Suprapubic skin (tissue), 4 donors: Measurements from ENCODE around the gene S100A5. TPM values are rescaled to one million over a fixed set of nuclear protein-coding genes. Genes with fewer than 3 reads are reported as not detected.
"Not testable (repeated sequence)": the region's sequence is repeated elsewhere in the genome, so short reads cannot be mapped to it uniquely, and the experiment has no call there.

Experiments used
- DNase-seq, 2 donors: peaks; one replicate each; pipeline ENCODE4 v3.0.0-alpha.2; 2019; ENCODE audit warnings: low spot score in 2 of 2
- H3K27ac ChIP-seq: fragments of 200-600 bp; sonication (generic); one replicate; pipeline ENCODE4 v1.5.1; 2019
- H3K27me3 ChIP-seq: fragments of 200-600 bp; sonication (generic); one replicate; pipeline ENCODE4 v1.5.1; 2019
- H3K36me3 ChIP-seq: fragments of 200-600 bp; sonication (generic); one replicate; pipeline ENCODE4 v1.5.1; 2019
- H3K4me1 ChIP-seq: fragments of 200-600 bp; sonication (generic); one replicate; pipeline ENCODE4 v1.5.1; 2019
- H3K4me3 ChIP-seq: fragments of 200-600 bp; sonication (generic); one replicate; pipeline ENCODE4 v1.5.1; 2019; ENCODE audit warnings: mild to moderate bottlenecking
- H3K9me3 ChIP-seq: fragments of 200-600 bp; sonication (generic); one replicate; pipeline ENCODE4 v1.5.1; 2019
- EP300 ChIP-seq: sonication (generic); formaldehyde crosslinking; IDR thresholded peaks from one replicate; pipeline ENCODE4 v1.6.1; 2017; ENCODE audit warnings: antibody characterized with exemption
- POLR2A ChIP-seq, 2 donors: fragments of 450-650 bp; IDR thresholded peaks; one replicate each; pipeline ENCODE4 v1.6.1; 2017; ENCODE audit warnings: antibody characterized with exemption in 2 of 2, mild to moderate bottlenecking in 2 of 2, moderate library complexity in 2 of 2
- POLR2AphosphoS5 ChIP-seq, 3 donors: sonication (generic); formaldehyde crosslinking; IDR thresholded peaks; one replicate each; pipeline ENCODE4 v1.6.1; 2017; ENCODE audit warnings: antibody characterized with exemption in 3 of 3
- WGBS: methylation state at CpG from one replicate; pipeline ENCODE4 v1.1.5; 2018; 5-methylcytosine and 5-hydroxymethylcytosine counted together
- total RNA-seq, 4 donors: library from RNA; depleted of rRNA; stranded (reverse); fragments of >200 nt; gene quantifications; one replicate each; pipeline ENCODE4 v1.1.0, GENCODE V29; 2016
- TF ChIP-seq, protein P1 (sequence below), 2 donors: fragments of 200-600 bp in 1 of 2; fragments of 450-650 bp in 1 of 2; sonication (generic) in 1 of 2; IDR thresholded peaks; one replicate each; pipeline ENCODE4 v1.5.1; 2016 to 2019; ENCODE audit warnings: antibody characterized with exemption in 2 of 2, mild to moderate bottlenecking in 1 of 2, moderate library complexity in 1 of 2

S100A5 gene
- total RNA-seq, 4 donors from 2014 or later: not detected

DNA sequence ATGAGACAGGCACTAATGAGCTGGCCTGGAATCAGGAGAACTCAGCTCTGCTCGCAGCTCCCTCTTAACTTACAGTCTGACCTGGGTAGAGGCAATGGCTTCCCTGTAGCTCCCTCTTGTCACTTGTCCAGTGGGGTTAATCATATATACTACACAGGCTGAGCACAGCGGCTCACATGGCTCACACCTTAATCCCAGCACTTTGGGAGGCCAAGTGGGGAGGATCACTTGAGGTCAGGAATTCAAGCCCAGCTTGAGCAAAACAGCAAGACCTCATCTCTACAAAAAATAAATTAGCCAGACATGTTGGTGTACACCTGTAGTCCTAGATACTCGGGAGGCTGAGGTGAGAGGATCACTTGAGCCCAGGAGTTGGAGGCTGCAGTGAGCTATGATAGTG is 9.1 kb downstream of the S100A5 start:
- H3K27me3 ChIP-seq: no peaks in the 10 kb centered on the region
- no peaks in the 10 kb centered on the region for H3K36me3 ChIP-seq
- no peak overlapping the region for H3K27ac ChIP-seq
- DNase-seq: peak in 1 of 2 donors; percentile 37
- no peaks in the 10 kb centered on the region for H3K9me3 ChIP-seq
- peaks cover 52% of the 10 kb centered on the region for H3K4me1 ChIP-seq
- TF ChIP-seq, protein P1, sequence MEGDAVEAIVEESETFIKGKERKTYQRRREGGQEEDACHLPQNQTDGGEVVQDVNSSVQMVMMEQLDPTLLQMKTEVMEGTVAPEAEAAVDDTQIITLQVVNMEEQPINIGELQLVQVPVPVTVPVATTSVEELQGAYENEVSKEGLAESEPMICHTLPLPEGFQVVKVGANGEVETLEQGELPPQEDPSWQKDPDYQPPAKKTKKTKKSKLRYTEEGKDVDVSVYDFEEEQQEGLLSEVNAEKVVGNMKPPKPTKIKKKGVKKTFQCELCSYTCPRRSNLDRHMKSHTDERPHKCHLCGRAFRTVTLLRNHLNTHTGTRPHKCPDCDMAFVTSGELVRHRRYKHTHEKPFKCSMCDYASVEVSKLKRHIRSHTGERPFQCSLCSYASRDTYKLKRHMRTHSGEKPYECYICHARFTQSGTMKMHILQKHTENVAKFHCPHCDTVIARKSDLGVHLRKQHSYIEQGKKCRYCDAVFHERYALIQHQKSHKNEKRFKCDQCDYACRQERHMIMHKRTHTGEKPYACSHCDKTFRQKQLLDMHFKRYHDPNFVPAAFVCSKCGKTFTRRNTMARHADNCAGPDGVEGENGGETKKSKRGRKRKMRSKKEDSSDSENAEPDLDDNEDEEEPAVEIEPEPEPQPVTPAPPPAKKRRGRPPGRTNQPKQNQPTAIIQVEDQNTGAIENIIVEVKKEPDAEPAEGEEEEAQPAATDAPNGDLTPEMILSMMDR (IDR thresholded peaks at IDR 0.05): no peak
- TF ChIP-seq POLR2AphosphoS5 (IDR thresholded peaks at IDR 0.05) (no peak), EP300 (no peak), POLR2A (IDR thresholded peaks at IDR 0.05) (no peak)
- WGBS: 87% methylated on average over 3 of the region's 3 CpGs
- H3K4me3 ChIP-seq: no peak overlapping the region

- Histone ChIP-seq H3K36me3 (no peaks in the 10 kb centered on the region), H3K4me1 (peaks cover 27% of the 10 kb centered on the region), H3K4me3 (no peak overlapping the region), H3K9me3 (no peaks in the 10 kb centered on the region), H3K27me3 (no peaks in the 10 kb centered on the region), H3K27ac (peak overlapping the region; percentile 76)
- no peak for DNase-seq
- TF ChIP-seq POLR2A (IDR thresholded peaks at IDR 0.05): no peak
- no peak for TF ChIP-seq POLR2AphosphoS5 (IDR thresholded peaks at IDR 0.05)
- no peak for TF ChIP-seq EP300
- TF ChIP-seq, protein P1 (IDR thresholded peaks at IDR 0.05): no peak
- 93% methylated on average over 5 of the region's 5 CpGs for WGBS
Measured at GRCh38 chr1:153527683-153528040, 13.1 kb downstream of the S100A5 start.

- DNase-seq: peak in 1 of 2 donors; percentile 57
- Histone ChIP-seq H3K27ac (peak overlapping the region; percentile 76), H3K4me3 (no peak overlapping the region), H3K4me1 (peaks cover 23% of the 10 kb centered on the region), H3K27me3 (no peaks in the 10 kb centered on the region), H3K9me3 (no peaks in the 10 kb centered on the region), H3K36me3 (no peaks in the 10 kb centered on the region)
- TF ChIP-seq POLR2A (IDR thresholded peaks at IDR 0.05) (no peak), POLR2AphosphoS5 (IDR thresholded peaks at IDR 0.05) (no peak), EP300 (no peak)
- TF ChIP-seq, protein P1 (IDR thresholded peaks at IDR 0.05): no peak
- WGBS: 76% methylated on average over 8 of the region's 8 CpGs
Measured at GRCh38 chr1:153527023-153527682, 13.6 kb downstream of the S100A5 start.

GRCh38 chr1:153526132-153526543 is 14.6 kb downstream of the S100A5 start:
- DNase-seq: peak in 1 of 2 donors; percentile 61
- H3K4me1 ChIP-seq: peaks cover 20% of the 10 kb centered on the region
- no peaks in the 10 kb centered on the region for H3K27me3 ChIP-seq
- peak overlapping the region; percentile 76 for H3K27ac ChIP-seq
- no peaks in the 10 kb centered on the region for H3K36me3 ChIP-seq
- TF ChIP-seq POLR2AphosphoS5 (IDR thresholded peaks at IDR 0.05) (no peak), POLR2A (IDR thresholded peaks at IDR 0.05) (no peak), EP300 (no peak)
- TF ChIP-seq, protein P1 (IDR thresholded peaks at IDR 0.05): no peak
- 42% methylated on average over 8 of the region's 8 CpGs for WGBS
- H3K9me3 ChIP-seq: no peaks in the 10 kb centered on the region
- no peak overlapping the region for H3K4me3 ChIP-seq

GRCh38 chr1:153525088-153525728 is 15.5 kb downstream of the S100A5 start:
- 22% methylated on average over 2 of the region's 3 CpGs for WGBS
- peak in 1 of 2 donors; percentile 19 for DNase-seq
- TF ChIP-seq POLR2A (IDR thresholded peaks at IDR 0.05) (no peak), POLR2AphosphoS5 (IDR thresholded peaks at IDR 0.05) (no peak), EP300 (no peak)
- TF ChIP-seq, protein P1 (IDR thresholded peaks at IDR 0.05): no peak
- H3K27ac ChIP-seq: peak overlapping the region; percentile 76
- H3K27me3 ChIP-seq: no peaks in the 10 kb centered on the region
- no peak overlapping the region for H3K4me3 ChIP-seq
- H3K4me1 ChIP-seq: peaks cover 20% of the 10 kb centered on the region
- H3K36me3 ChIP-seq: no peaks in the 10 kb centered on the region
- H3K9me3 ChIP-seq: no peaks in the 10 kb centered on the region

DNA sequence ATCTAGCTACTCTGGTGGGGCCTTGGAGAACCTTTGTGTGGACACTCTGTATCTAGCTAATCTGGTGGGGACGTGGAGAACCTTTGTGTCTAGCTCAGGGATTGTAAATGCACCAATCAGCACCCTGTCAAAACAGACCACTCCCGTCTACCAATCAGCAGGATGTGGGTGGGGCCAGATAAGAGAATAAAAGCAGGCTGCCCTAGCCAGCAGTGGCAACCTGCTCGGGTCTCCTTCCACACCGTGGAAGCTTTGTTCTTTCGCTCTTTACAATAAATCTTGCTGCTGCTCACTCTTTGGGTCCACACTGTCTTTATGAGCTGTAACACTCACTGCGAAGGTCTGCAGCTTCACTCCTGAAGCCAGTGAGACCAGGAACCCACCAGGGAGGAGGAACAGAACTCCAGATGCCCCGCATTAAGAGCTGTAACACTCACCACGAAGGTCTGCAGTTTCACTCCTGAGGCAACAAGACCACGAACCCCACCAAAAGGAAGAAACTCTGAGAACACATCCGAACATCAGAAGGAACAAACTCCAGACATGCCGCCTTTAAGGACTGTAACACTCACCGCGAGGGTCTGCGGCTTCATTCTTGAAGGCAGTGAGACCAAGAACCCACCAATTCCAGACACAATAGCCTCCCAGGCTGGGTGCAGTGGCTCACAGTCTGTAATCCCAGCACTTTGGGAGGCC is 18.2 kb downstream of the S100A5 start:
- H3K27ac ChIP-seq, H3K27me3 ChIP-seq, H3K4me3 ChIP-seq, H3K36me3 ChIP-seq, H3K9me3 ChIP-seq: not testable (repeated sequence)
- peak in 1 of 2 donors; percentile 9 for DNase-seq
- 80% methylated on average over 14 of the region's 14 CpGs for WGBS
- peaks cover 19% of the 10 kb centered on the region for H3K4me1 ChIP-seq

DNA sequence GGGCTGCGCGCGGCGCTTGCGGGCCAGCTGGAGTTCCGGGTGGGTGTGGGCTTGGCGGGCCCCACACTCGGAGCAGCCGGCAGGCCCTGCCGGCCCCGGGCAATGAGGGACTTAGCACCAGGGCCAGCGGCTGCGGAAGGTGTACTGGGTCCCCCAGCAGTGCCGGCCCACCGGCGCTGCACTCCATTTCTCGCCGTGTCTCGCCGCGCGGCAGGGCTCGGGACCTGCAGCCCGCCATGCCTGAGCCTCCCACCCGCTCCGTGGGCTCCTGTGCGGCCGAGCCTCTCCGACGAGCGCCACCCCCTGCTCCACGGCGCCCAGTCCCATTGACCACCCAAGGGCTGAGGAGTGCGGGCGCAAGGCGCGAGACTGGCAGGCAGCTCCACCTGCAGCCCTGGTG is 18.9 kb downstream of the S100A5 start:
- not testable (repeated sequence) for H3K36me3 ChIP-seq, H3K27ac ChIP-seq, H3K4me3 ChIP-seq, H3K27me3 ChIP-seq, H3K9me3 ChIP-seq
- 97% methylated on average over 19 of the region's 37 CpGs for WGBS
- DNase-seq: peak; percentile 37 to 59
- peaks cover 16% of the 10 kb centered on the region for H3K4me1 ChIP-seq
